GM19043 (cell line): ENCODE measurements around the gene BCL2L11.
A peak's percentile ranks its signal among the peaks of the same experiment; 100 is the strongest.
"Not testable (repeated sequence)": the region's sequence is repeated elsewhere in the genome, so short reads cannot be mapped to it uniquely, and the experiment has no call there.

Source experiments
- ATAC-seq: cut with Tn5 transposase; IDR thresholded peaks from one replicate; pipeline ENCODE4 v1.9.1; 2021; ENCODE audit warnings: low read depth; ENCODE audit not compliant: unreplicated experiment

The BCL2L11 gene

DNA sequence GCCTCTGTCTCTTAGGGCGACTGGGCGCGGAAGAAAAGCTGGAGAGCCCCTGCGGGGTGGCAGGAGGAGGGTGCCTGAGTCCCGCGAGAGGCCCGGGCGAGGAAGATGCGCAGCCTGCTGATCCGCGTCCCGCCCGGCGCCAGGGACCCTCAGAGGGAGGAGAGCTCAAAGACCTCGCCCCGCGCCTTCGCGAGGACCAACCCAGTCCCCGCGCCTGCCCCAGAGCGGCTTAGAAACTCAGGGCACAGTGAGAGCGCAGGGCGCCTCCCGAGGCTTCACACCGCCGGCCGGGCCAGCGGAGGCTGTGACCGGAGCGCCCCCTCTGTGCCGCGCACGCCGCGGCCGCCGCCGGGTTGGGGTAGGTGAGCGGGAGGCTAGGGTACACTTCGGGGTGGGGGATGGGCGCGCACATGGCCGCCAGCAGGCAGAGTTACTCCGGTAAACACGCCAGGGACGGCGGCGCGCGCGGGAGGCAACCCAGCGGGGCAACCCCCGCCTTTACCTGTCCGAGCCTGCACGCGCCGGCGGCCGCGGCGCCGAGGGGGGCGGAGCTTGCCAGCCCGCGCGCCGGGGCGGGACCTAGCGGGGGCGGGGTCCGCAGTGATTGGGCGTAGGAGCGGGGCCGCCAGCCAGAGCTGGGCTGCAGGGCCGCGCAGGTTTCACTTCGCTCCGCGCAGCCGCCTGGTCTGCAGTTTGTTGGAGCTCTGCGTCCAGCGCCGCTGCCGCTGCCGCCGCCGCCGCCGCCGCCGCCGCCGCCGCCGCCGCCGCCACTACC lies at the start of gene BCL2L11:
Gene BCL2L11, plus strand, starts transcription at position 662 of the 775 bp plus-strand sequence. CDS start 2,832 bp downstream, outside the sequence.
- peak; percentile 52 for ATAC-seq

DNA sequence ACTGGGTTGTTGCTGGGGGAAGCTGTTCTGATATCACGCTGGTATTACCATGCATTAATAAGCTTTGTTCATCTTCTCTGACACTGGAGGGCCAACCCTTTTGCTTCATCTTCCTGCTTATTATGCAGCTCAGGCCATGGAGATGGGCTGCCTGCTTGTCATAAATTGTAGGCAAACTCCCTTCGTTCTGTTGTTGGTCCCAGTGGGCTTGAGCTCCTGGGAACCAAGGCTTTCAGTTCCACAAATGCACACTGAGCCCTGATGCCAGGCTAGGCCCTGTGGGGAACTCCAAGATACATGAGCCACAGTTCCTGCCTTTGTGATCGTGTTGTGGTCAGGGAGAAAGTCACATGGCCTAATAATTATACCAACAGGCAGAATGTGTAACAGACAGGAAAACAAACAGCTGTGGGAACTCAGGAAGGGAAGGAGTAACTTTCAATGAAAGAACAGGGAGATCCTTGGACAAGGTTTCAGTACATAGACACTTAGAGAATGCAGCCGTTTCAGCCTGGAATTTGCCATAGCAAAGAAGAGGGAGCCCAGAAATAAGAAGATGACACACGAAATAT lies 49.0 kb upstream of the BCL2L11 start:
- ATAC-seq = no peak

GRCh38 chr2:111072220-111072871 lies 48.4 kb upstream of the BCL2L11 start:
- no peak for ATAC-seq

DNA sequence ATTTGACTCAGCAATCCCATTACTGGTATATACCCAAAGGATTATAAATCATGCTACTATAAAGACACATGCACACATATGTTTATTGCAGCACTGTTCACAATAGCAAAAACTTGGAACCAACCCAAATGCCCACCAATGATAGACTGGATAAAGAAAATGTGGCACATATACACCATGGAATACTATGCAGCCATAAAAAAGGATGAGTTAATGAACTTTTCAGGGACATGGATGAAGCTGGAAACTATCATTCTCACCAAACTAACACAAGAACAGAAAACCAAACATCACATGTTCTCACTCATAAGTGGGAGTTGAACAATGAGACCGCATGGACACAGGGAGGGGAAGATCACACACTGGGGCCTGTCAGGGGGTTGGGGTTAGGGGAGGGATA lies 38.1 kb upstream of the BCL2L11 start:
- not testable (repeated sequence) for ATAC-seq

- ATAC-seq = no peak
Measured at GRCh38 chr2:111091811-111092211, 28.9 kb upstream of the BCL2L11 start.

DNA sequence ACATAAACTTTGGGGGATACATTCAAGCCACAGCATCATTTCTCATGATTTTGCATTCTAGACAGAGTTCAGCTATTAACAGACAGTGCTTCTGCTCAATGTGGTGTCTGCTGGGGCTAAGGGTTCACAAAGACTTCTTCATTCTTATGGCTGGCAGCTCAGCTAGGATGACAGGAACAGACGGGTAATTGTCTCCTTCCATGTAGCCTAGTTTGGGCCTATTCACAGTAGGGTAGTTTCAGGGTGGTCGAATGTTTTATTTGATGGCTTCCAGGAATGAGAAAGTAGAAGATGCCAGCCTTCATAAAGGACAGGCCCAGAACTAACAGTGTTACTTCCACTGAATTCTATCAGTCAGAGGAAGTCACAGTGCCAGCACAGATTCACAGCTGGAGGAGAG lies 26.0 kb upstream of the BCL2L11 start:
- no peak for ATAC-seq

- no peak for ATAC-seq
Measured at GRCh38 chr2:111095434-111095833, 25.3 kb upstream of the BCL2L11 start.

DNA sequence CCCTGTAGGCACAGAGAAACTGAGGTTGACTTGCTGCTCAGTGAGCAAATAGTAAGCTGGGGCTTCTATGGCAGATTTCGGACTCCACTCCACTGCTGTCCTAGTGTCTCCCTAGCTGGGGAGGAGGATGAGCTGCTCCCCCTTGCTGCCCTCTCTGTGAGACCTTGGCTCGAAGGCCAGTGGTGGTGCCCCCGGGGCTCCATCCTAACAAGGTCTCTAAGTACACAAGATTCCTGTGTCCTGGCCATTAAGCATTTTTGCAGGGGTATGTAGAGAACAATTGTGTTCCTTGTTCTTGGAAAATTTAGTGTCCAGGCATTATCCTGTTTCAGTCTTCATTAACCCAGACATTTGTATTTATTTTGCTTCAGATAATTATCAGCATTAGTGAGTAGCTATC lies 21.3 kb upstream of the BCL2L11 start:
- ATAC-seq = no peak

GRCh38 chr2:111100087-111100764 lies 20.5 kb upstream of the BCL2L11 start:
- ATAC-seq = peak; percentile 16

DNA sequence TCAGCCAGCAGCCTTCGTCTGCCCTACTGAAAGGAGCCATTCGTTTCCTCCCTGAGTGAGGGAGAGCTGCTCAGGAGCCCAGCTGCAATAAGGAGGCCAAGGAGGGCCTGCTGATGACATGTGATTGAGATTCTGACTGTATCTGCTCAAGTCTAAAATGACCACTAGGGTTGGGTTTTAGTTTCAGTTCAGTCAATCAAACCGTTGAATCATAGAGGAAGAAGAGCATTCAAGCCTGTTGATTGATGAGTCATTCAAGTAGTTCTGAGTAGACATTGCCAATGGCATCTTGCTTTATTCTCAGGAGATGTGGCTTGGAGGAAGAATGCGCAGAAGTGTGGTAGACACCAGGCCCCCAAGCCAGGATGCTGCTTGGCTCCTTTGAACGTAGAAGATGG lies 19.9 kb upstream of the BCL2L11 start:
- ATAC-seq = peak; percentile 90

DNA sequence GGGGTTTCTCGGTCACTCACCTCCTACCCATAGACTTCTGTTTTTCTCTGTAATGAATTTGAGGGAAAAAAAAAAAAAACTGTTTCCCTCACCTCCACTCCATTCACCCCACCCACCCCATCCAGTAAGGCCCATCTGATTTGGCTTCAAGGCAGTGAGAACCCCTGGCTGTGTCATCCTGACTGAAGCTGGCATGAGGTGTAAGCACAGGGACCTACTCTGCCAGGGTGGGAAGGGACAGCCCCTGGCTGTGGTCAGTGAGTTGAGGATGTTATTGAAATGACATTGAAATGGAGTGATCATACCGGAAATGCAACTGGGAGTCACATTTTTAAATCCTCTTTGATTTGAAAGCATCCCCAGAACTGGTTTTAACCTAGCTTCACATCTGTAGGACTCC lies 19.1 kb upstream of the BCL2L11 start:
- ATAC-seq = no peak

- no peak for ATAC-seq
Measured at GRCh38 chr2:111102216-111102615, 18.5 kb upstream of the BCL2L11 start.

DNA sequence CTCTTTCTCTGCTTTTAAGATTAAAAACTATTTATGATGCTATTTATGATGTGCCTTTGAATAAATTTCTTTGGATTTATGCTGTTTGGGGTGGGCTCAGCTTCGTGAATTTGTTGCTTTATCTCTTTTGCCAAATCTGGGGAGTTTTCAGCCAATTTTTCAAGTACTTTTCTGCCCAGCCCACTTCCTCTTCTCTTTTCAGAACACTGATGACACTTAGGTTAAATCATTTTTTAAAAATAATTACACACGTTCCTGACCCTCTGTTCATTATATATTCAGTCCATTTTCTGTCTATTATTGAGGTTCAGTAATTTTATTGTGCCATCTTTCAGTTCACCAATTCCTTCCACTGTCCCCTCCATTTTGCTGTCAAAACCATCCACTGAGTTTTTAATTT lies 14.8 kb upstream of the BCL2L11 start:
- ATAC-seq = no peak

- ATAC-seq = no peak
Measured at GRCh38 chr2:111106706-111107105, 14.0 kb upstream of the BCL2L11 start.

DNA sequence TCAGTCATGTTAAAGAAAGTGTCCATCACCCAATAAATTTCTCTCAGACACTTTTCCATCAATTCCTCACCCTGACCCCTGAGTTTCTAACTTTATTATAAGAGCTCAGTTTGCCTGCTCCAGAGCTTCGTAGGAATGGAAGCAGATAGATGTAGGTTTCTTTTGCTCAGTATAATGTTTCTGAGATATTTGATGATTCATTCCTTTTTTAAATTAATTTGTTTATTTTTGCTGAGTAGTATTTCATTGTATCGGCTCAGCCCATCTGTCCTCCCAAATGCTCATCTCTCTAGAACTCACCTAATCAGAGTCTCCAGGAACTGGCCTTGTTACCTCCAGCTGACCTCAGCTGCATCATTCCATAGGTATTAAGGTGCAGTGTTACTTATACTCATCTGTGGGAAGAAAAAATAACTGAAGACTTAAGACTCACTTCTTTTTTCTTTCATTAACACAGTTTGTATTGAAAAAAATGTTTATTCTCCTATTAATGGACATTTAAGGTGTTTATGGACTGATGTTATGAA lies 11.9 kb upstream of the BCL2L11 start:
- no peak for ATAC-seq

DNA sequence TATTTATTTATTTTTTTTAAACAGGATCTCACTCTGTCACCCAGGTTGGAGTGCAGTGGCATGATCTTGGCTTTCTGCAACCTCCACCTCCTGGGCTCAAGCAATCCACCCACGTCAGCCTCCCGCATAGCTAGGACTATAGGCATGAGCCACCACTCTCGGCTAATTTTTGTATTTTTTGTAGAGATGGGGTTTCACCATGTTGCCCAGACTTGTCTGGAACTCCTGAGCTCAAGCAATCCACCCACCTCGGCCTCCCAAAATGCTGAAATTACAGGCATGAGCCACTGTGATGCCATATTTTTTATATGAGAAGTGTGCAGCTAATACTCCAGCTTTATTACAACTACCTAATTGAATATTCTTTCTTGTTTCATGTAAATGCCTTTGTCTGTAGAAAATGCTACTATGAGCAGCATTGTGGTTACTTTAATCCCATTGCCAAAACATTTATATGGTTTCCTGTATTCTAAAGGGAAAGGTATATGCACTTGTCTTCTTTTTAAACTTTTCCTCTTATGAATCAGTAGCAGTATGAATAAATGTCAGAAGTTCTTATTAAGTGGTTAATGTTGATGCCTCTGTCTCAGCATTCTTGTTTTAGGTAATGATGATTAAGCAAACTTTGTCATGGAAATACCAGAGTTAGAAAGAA lies 9.5 kb upstream of the BCL2L11 start:
- no peak for ATAC-seq

GRCh38 chr2:111113838-111114237 lies 6.9 kb upstream of the BCL2L11 start:
- no peak for ATAC-seq

DNA sequence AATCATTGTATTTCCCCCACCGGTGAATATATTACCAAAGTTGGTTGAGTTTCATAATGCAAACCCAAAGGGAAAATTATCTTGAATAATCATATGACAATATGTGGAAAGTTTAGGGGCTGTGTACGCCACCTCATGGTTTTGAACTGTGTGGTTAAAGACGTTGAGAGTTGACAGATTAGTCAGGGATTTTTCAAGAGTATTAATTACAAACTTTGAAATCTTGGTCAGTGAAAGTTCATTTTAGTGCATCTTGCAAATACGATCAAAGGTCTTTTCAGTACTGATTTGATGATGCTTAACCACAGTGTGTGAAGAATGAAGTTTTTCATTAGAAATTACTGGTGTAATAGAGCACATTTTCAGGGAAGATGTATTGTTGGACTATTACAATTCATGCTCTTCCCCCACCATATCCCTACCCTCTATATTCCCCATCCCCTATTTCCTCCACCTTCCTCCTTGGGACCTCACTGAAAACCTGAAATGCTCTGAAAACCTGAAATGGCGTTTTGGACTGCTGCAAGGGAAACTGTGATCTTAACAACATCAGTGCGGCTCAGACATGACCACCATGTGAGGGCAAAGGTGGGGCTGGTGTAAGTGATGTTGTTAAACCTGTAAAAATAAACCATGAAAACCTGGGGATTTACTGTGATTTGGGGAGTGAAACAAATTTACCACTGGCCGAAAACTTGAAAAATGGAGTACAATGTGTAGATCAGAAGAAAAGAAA lies 4.5 kb upstream of the BCL2L11 start:
- no peak for ATAC-seq

DNA sequence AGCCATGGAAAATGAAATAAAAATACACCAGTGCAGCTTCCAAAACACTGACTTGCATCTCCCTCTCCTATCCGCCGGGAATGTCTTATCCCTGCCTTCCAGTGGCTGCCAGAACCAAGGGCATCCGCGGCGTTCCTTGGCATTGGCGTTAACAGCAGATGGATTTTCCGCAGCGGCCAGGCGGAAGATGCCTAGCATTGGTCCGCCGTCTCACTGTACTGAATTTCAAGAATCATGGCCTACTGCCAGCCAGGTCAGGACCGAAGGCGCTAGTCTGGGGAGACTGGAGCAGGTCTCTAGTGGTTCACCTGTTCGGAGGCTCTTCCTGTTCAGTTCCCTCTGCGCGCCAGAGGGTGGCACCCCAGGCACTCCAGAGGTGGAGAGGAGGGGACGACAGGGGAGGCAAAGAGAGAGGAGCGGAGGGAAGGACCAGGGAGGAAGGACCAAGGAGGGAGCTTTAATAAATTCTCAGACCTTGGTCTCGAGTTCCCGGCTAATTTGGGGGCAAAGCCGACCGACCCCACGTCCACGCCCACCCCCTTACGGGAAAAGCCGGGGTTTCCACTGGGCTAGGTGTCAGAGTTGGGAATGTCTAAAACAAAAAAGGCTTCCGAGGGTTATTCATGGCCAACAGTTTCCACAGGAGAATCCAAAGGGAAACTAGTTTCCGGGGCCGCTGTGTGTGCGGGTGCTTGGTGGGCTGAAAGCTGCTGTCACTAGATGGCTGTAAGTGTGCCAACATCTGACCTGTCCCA lies 3.7 kb upstream of the BCL2L11 start:
- ATAC-seq = no peak
